T-helper 17 cell (primary cell): Measurements from ENCODE around the gene CELF1. TPM values are rescaled to one million over a fixed set of nuclear protein-coding genes. Genes with fewer than 3 reads are reported as not detected.

Experiments used
- ATAC-seq: fragments of 150-1000 bp; cut with Tn5 transposase; 2 replicates; pipeline ENCODE4 v1.10.0; 2021; ENCODE audit warnings: mild to moderate bottlenecking, moderate library complexity
- DNase-seq, 3 donors: peaks; one replicate each; pipeline versions ENCODE4 v3.0.0 to v3.0.0-alpha.2; 2020 to 2021
- H3K9me3 ChIP-seq: one replicate; pipeline ENCODE4 v1.7.0; 2013; ENCODE audit warnings: low read length, mild to moderate bottlenecking; ENCODE audit not compliant: control insufficient read depth, poor library complexity, severe bottlenecking
- H3K27ac Mint-ChIP-seq: one replicate; pipeline ENCODE4 v1.8.0; 2022; ENCODE audit warnings: mild to moderate bottlenecking, moderate library complexity, mixed read lengths
- H3K27me3 Mint-ChIP-seq: one replicate; pipeline ENCODE4 v1.8.0; 2022; ENCODE audit warnings: mixed read lengths
- H3K36me3 Mint-ChIP-seq: one replicate; pipeline ENCODE4 v1.8.0; 2022; ENCODE audit warnings: low read depth, mixed read lengths
- H3K4me1 Mint-ChIP-seq: one replicate; pipeline ENCODE4 v1.8.0; 2022; ENCODE audit warnings: mild to moderate bottlenecking, mixed read lengths
- H3K4me3 Mint-ChIP-seq: one replicate; pipeline ENCODE4 v1.8.0; 2022; ENCODE audit warnings: mild to moderate bottlenecking, moderate library complexity, mixed read lengths
- total RNA-seq, 4 donors: library from RNA in 2 of 4; stranded (reverse) in 2 of 4; gene quantifications; one replicate each; pipeline ENCODE4 v1.2.3 and lab custom pipeline; 2022 to 2026

The CELF1 gene
- total RNA-seq, 2 donors from 2014 or later: 113 to 127 TPM

GRCh38 chr11:47436726-47437125 lies 116.2 kb downstream of the CELF1 start:
- no peaks in the 10 kb centered on the region for H3K4me1 Mint-ChIP-seq
- no peak for ATAC-seq
- no peak overlapping the region for H3K4me3 Mint-ChIP-seq
- H3K9me3 ChIP-seq: no peaks in the 10 kb centered on the region
- no peaks in the 10 kb centered on the region for H3K36me3 Mint-ChIP-seq
- no peaks in the 10 kb centered on the region for H3K27me3 Mint-ChIP-seq
- no peak for DNase-seq
- no peak overlapping the region for H3K27ac Mint-ChIP-seq

- DNase-seq: no peak
- no peaks in the 10 kb centered on the region for H3K4me1 Mint-ChIP-seq
- no peaks in the 10 kb centered on the region for H3K27me3 Mint-ChIP-seq
- no peak for ATAC-seq
- H3K9me3 ChIP-seq: no peaks in the 10 kb centered on the region
- H3K36me3 Mint-ChIP-seq: no peaks in the 10 kb centered on the region
- no peak overlapping the region for H3K4me3 Mint-ChIP-seq
- no peak overlapping the region for H3K27ac Mint-ChIP-seq
These were observed 117.2 kb downstream of the CELF1 start for GRCh38 chr11:47435687-47436086.

GRCh38 chr11:47434011-47434786 lies 118.7 kb downstream of the CELF1 start:
- no peak for DNase-seq
- no peaks in the 10 kb centered on the region for H3K9me3 ChIP-seq
- Mint-ChIP-seq H3K4me1 (no peaks in the 10 kb centered on the region), H3K4me3 (no peak overlapping the region), H3K36me3 (no peaks in the 10 kb centered on the region), H3K27me3 (no peaks in the 10 kb centered on the region), H3K27ac (no peak overlapping the region)
- no peak for ATAC-seq

- Mint-ChIP-seq H3K27ac (no peak overlapping the region), H3K4me3 (no peak overlapping the region), H3K4me1 (no peaks in the 10 kb centered on the region), H3K36me3 (no peaks in the 10 kb centered on the region), H3K27me3 (no peaks in the 10 kb centered on the region)
- ATAC-seq (no peak), DNase-seq (no peak)
- H3K9me3 ChIP-seq: no peaks in the 10 kb centered on the region
These were observed 119.8 kb downstream of the CELF1 start for GRCh38 chr11:47433157-47433556.

- no peak for DNase-seq
- ATAC-seq: no peak
- no peaks in the 10 kb centered on the region for H3K4me1 Mint-ChIP-seq
- H3K27me3 Mint-ChIP-seq: no peaks in the 10 kb centered on the region
- no peak overlapping the region for H3K4me3 Mint-ChIP-seq
- no peaks in the 10 kb centered on the region for H3K36me3 Mint-ChIP-seq
- no peak overlapping the region for H3K27ac Mint-ChIP-seq
- H3K9me3 ChIP-seq: no peaks in the 10 kb centered on the region
These were observed 121.4 kb downstream of the CELF1 start for GRCh38 chr11:47431356-47432083.

- no peaks in the 10 kb centered on the region for H3K27me3 Mint-ChIP-seq
- H3K36me3 Mint-ChIP-seq: peaks cover 4% of the 10 kb centered on the region
- peaks cover 7% of the 10 kb centered on the region for H3K4me1 Mint-ChIP-seq
- DNase-seq (no peak), ATAC-seq (no peak)
- H3K27ac Mint-ChIP-seq: no peak overlapping the region
- no peak overlapping the region for H3K4me3 Mint-ChIP-seq
- H3K9me3 ChIP-seq: no peaks in the 10 kb centered on the region
These were observed 122.4 kb downstream of the CELF1 start for GRCh38 chr11:47430524-47430923.

- Mint-ChIP-seq H3K27me3 (no peaks in the 10 kb centered on the region), H3K27ac (peak within 1 kb of the TSS; percentile 98), H3K4me1 (peaks cover 11% of the 10 kb centered on the region), H3K36me3 (peaks cover 9% of the 10 kb centered on the region), H3K4me3 (peak within 1 kb of the TSS; percentile 98)
- DNase-seq: peak; percentile 95 to 98 (median 96)
- H3K9me3 ChIP-seq: no peaks in the 10 kb centered on the region
- peak; percentile 96 for ATAC-seq
These were observed 126.6 kb downstream of the CELF1 start, which contains the start of gene PSMC3 for GRCh38 chr11:47426062-47426956. TSS of gene PSMC3 (minus strand) at chr11:47426439. CDS start at chr11:47426279, 160 bp downstream.

GRCh38 chr11:47425611-47426010 lies 127.3 kb downstream of the CELF1 start:
- H3K4me3 Mint-ChIP-seq: peak overlapping the region; percentile 98

GRCh38 chr11:47418454-47419259 lies 134.3 kb downstream of the CELF1 start:
- ATAC-seq (peak; percentile 18), DNase-seq (no peak)
- no peaks in the 10 kb centered on the region for H3K27me3 Mint-ChIP-seq
- no peak overlapping the region for H3K27ac Mint-ChIP-seq
- H3K4me3 Mint-ChIP-seq: no peak overlapping the region
- peaks cover 12% of the 10 kb centered on the region for H3K36me3 Mint-ChIP-seq
- peaks cover 8% of the 10 kb centered on the region for H3K4me1 Mint-ChIP-seq
- H3K9me3 ChIP-seq: no peaks in the 10 kb centered on the region

More at GRCh38 chr11:47425611-47426010, 127.3 kb downstream of the CELF1 start:
- DNase-seq: no peak
- Mint-ChIP-seq H3K27me3 (no peaks in the 10 kb centered on the region), H3K27ac (peak overlapping the region; percentile 98), H3K36me3 (peaks cover 10% of the 10 kb centered on the region), H3K4me1 (peaks cover 11% of the 10 kb centered on the region)
- no peak for ATAC-seq
- no peaks in the 10 kb centered on the region for H3K9me3 ChIP-seq

- Mint-ChIP-seq H3K4me3 (no peak overlapping the region), H3K36me3 (peaks cover 12% of the 10 kb centered on the region), H3K27me3 (no peaks in the 10 kb centered on the region), H3K27ac (peak overlapping the region; percentile 62), H3K4me1 (peaks cover 8% of the 10 kb centered on the region)
- H3K9me3 ChIP-seq: no peaks in the 10 kb centered on the region
- no peak for ATAC-seq
- no peak for DNase-seq
These were observed 135.2 kb downstream of the CELF1 start for GRCh38 chr11:47417712-47418111.

GRCh38 chr11:47415949-47416472 lies 136.9 kb downstream of the CELF1 start:
- no peak for DNase-seq
- no peaks in the 10 kb centered on the region for H3K27me3 Mint-ChIP-seq
- H3K9me3 ChIP-seq: no peaks in the 10 kb centered on the region
- H3K27ac Mint-ChIP-seq: no peak overlapping the region
- peaks cover 8% of the 10 kb centered on the region for H3K4me1 Mint-ChIP-seq
- H3K4me3 Mint-ChIP-seq: no peak overlapping the region
- no peak for ATAC-seq
- peaks cover 9% of the 10 kb centered on the region for H3K36me3 Mint-ChIP-seq
